ENCODE data around the gene ARPC5L.
"Not testable (repeated sequence)": the region's sequence is repeated elsewhere in the genome, so short reads cannot be mapped to it uniquely, and the experiment has no call there.

ARPC5L gene

DNA sequence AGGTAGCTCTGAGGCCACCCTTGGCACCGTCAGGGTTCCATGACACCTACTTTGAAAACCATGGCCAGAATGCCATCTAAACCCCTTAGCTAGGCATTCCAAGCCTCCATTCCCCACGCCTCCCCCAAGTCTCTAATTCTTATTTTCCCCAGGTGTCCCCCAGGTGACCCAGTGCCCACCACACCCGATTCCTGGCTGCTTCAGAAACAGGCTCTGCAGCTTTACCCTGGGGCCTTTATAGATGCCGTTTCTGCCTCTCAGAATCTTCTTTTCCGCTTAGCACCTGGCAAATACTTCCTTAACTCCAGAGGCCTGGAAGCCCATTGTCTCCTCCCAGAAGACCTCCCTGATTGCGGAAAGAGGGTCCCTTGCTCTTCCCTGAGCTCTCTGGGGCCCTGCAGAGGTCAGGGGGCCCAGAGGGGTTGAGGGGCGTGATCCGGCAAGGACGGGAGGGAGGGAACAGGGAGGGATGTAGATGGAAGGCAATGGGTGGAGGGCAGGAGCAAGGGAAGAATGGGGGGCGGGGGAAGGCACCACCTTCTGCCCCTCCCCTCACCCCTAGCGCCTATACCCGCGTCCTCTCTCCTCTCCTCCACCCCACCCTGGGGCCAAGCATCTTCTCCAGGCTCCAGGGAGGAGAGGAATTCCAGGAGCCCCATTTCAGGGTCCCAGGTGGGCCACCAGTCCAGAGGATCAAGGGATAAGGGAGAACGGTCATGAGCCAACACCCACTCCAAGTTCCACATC is 20.7 kb upstream of the ARPC5L start:
- DNase-seq: no peak

- DNase-seq: no peak
Measured at GRCh38 chr9:124843456-124844034, 18.4 kb upstream of the ARPC5L start.

- DNase-seq: no peak
Measured at GRCh38 chr9:124844291-124844690, 17.6 kb upstream of the ARPC5L start.

DNA sequence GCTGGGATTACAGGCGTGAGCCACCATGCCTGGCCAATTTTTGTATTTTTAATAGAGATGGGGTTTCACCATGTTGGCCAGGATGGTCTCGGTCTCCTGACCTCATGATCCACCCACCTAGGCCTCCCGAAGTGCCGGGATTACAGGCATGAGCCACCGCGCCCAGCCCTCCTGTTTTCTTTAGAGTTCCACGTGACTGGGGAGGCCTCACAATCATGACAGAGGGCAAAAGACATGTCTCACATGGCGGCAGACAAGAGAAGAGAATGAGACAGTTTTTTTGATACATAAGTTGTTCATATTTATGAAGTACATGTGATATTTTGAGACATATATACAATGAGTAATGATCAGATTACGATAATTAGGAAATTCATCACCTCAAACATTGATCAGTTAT is 15.5 kb upstream of the ARPC5L start:
- DNase-seq: not testable (repeated sequence)

DNA sequence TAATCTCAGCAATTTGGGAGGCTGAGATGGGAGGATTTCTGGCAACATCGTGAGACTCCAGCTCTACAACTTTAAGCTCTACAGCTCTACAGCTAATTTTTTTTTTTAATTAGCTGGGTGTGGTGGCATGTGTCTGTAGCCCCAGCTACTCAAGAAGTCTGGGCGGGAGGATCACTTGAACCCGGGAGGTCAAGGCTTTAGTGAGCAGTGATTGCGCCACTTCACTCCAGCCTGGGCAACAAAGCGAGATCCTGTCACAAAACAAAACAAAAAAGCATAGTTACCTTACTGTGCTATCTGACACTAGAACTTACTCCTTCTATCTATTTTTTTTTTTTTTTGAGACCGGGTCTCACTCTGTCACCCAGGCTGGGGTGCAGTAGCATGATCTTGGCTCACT is 15.0 kb upstream of the ARPC5L start:
- DNase-seq: no peak

DNA sequence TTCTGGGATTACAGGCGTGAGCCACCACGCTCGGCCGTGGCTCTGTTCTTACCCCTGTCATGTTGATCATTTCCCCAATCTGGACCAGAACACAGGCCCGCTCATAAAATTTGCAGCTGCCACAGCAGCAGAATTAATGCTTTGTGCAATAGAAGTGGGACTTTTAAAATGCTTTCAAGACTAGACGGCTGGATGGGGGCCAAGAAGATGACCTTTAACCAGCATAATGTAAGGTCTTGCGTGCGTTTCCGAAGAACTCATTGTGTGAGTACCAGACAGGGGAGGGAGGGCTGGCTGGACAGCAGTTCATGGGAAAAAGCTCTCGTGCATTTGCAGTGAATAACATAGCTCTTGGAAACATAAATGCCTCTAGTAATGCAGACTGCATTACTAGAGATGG is 12.1 kb upstream of the ARPC5L start:
- no peak for DNase-seq

DNA sequence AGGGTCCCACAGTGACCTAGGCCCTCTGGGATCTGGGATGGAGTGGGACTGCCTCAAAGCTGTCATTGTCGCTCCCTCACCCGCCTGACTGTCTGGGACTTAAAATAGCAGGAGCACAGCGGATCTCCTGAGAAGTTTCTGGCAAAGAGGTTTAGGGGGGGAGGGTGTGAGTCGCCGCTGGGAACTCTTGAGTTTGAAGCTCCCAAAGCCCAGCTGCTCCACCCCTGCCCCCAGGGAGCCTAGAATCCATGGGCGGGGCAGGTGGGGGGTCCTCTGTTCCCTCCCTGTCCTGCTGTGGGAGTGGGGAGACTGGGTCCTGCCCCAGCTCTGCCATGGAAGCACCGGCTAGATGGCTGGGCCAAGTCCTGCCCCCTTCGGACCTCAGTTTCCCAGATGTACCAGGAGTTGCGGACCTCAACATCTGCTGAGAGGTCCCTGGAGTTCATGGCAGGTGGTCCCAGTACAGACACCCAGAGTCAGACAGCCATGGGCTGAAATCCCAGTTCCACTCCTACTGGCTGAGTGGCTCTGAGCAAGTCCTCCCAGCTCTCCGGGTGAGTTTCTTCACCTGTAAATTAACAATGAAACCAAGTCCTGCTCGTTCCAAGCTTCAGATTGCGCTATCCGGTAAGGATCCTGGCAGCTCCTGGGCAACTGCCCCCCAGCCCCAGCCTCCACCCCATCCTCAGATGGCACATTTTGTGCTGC is 9.7 kb upstream of the ARPC5L start:
- DNase-seq: no peak

GRCh38 chr9:124852829-124853531 is 8.9 kb upstream of the ARPC5L start, which contains the start of gene WDR38:
Gene WDR38 (plus strand): TSS chr9:124853460. CDS start chr9:124853532, 72 bp downstream.
- peak; percentile 25 for DNase-seq

DNA sequence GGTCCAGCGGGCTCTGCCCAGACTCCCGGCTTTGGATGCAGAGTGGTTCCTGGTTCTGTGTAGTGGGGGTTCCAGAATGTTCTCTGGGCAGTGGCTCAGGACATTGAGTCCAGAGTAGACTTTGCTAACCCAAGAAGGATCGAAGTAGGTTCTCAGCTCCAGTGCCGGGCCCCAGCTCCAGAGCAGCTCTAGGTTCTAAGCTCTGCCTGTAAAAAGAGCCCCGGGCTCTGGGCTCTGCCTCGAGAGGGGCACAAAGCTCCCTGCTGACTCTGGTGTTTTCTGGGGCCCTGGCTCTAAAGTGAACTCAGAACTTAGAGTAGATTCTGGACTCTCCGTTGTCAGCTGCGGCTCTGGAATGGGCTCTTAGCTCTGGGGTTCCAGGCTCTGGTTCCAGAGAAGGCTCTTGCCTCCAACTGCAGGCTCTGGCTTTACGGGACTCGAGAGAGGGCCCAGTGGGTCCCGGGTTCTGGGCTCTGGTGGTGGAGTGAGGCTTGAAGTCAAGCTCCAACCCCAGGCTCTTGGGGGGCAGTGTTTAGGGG is 8.3 kb upstream of the ARPC5L start:
- DNase-seq: no peak

DNA sequence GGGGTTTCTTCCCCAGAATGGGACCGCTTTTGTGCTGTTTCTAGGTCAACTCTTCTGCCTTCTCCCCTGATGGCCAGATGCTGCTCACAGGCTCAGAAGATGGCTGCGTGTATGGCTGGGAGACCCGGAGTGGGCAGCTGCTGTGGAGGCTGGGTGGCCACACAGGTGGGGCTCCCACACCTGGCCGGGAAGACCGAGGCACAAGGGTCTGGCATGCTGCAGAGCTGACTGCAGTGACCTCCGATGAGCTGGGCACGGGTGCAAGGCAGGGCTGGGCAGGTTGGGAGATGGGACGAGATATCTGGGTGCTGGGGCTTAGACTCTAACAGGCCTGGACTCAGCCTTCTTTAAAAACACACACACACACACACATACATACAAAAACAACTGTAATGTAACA is 7.8 kb upstream of the ARPC5L start:
- no peak for DNase-seq

DNA sequence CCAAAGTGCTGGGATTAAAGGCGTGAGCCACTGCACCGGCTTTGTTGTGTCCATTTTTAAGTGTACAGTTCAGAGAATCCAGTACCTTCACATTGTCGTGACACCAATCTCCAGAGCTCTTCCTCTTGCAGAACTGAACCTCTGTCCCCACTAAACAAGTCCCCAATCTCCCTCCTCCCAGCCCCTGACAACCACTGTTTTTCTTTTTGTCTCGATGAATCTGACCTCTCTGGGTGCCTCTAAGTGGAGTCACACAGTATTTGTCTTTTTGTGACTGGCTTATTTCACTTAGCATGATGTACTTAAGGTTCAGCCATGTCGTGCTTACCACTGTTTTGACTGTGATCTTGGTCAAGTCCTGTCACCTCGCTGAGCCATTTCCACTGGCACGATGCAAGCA is 7.1 kb upstream of the ARPC5L start:
- DNase-seq: no peak

GRCh38 chr9:124855566-124855943 is 6.4 kb upstream of the ARPC5L start:
- DNase-seq: no peak

- DNase-seq: no peak
Measured at GRCh38 chr9:124855944-124856765, 5.8 kb upstream of the ARPC5L start.

- no peak for DNase-seq
Measured at GRCh38 chr9:124857533-124858162, 4.3 kb upstream of the ARPC5L start.

GRCh38 chr9:124858330-124859046 is 3.4 kb upstream of the ARPC5L start:
- DNase-seq: no peak

GRCh38 chr9:124859803-124860581 is 1.9 kb upstream of the ARPC5L start:
- no peak for DNase-seq

DNA sequence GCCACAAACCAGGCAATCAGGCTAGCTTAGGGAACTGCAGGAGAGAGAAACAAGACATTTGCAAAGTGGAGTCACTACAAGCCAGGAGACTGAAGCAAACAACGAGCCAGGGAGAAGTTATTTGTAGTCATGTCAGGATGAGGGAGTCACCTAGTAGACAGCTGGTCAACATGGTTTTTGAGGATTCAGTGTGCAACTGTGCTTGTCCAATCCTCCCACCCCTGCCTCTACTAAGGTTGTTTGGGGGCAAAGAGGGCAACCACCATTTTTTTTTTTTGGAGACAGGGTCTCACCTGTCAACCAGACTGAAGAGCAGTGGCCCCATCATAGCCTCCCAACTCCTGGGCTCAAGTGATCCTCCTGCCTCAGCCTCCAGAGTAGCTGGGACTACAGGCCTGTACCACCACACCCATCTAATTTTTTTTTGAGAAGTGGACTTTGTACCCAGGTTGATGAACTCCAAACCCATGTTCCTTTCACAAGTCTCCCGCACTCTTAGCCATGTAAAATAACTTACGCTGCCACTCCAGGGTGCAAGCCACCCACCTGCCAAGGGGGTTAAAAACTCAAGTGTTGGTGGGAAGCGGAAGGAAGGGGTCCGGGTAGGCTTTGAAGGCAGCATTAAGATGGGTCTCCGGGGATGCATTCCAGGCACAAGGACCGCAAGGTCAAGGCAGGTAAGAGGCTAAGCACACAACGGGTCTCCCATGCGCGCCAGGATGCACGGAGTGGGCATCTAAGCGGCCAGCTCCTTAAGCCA is 1.2 kb upstream of the ARPC5L start:
- DNase-seq: no peak

- DNase-seq: no peak
Measured at GRCh38 chr9:124863371-124863871, 1.5 kb downstream of the ARPC5L start.
